ENCODE data around the gene RRP1B. TPM values are rescaled to one million over a fixed set of nuclear protein-coding genes. Genes with fewer than 3 reads are reported as not detected.

The RRP1B gene
- total RNA-seq, 1 experiment from 2014 or later = 30.6 TPM

DNA sequence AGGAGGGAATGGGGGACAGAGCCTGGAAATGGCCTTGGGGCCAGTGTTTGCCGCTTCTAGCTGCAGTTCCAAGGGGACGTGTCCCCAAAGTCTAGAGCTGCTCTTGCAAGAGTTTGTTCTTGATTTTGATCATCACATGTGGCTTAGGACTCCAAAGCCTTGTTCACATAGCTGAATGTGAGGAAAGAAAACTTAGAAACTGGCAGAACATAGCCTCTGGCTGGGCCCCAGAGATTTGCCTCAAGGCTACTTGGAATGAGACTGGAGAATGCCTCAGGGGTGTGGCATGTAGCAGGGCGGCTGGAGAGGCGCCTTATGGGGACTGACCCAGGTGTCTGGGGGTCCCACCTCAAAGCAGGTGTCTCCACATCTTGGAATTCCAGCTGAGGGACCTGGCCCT is 61.8 kb downstream of the RRP1B start:
- no peak for DNase-seq
- Histone ChIP-seq H3K9me3 (ENCODE audit: low read length) (no peaks in the 10 kb centered on the region), H3K79me2 (ENCODE audit: low read length) (peaks cover 55% of the 10 kb centered on the region), H3K9me2 (replicated peaks; ENCODE audit: insufficient read depth, low read length) (no peaks in the 10 kb centered on the region), H2AFZ (ENCODE audit: low read length) (no peak overlapping the region), H3K4me2 (ENCODE audit: low read depth, low read length, poor library complexity, severe bottlenecking) (peak overlapping the region; percentile 86), H3K4me1 (ENCODE audit: low read length) (peaks cover 74% of the 10 kb centered on the region), H4K20me1 (ENCODE audit: insufficient read depth, low read depth, low read length) (peaks cover 28% of the 10 kb centered on the region), H3K36me3 (ENCODE audit: insufficient read depth, low read length) (peaks cover 8% of the 10 kb centered on the region; the same call in 1 of the 2 replicates), H3K27ac (ENCODE audit: low read length) (no peak overlapping the region), H3K9ac (ENCODE audit: low read length) (peak overlapping the region; percentile 90; the same call in 1 of the 2 replicates), H3K27me3 (ENCODE audit: low read length) (no peaks in the 10 kb centered on the region), H3K4me3 (ENCODE audit: low read length) (peak overlapping the region; percentile 88; the same call in 1 of the 2 replicates)

DNA sequence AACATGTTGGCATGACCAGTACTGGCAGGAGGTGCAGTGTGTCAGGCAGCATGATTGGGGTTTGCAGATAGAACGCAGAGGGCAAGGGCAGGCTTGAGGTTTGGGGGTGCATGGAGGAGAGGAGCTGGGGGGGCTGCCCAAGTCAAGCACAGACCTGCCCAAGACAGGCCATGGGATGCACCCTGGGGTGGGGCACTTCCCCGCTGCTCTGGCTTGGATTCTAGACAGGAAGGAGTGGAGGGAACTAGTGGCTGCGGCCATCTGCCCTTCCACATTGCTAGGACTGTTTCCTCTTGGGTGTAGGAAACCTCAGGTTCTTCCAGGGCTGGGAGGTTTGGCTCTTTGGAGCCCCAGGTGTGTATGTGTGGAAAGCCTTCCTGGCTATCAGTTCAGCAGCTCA is 62.6 kb downstream of the RRP1B start:
- no peak overlapping the region for H3K4me2 ChIP-seq (ENCODE audit: low read depth, low read length, poor library complexity, severe bottlenecking)

DNA sequence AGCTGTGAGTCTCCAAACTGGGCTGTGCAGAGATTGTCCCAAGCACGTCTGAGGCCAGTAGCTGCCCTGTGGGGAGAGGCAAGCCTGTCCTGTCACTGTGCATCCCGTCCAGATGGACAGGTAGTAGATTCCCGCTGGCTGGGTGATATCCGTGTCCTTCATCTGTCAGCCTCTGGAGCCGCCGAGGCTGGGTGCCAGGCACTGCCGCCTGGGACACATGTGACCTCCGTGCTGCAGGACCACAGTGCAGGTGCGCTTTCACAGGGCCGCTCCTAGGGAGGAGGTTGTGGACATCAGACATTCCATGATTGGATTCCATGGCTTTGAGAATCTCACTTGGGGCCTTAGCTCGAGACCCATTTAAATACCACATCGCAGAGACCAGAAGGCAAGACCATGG is 64.3 kb downstream of the RRP1B start:
- H3K79me2 ChIP-seq (ENCODE audit: low read length) = peaks cover 77% of the 10 kb centered on the region
- H3K9me2 ChIP-seq (replicated peaks; ENCODE audit: insufficient read depth, low read length) = no peaks in the 10 kb centered on the region
- H3K27me3 ChIP-seq (ENCODE audit: low read length) = no peaks in the 10 kb centered on the region
- peaks cover 74% of the 10 kb centered on the region for H3K4me1 ChIP-seq (ENCODE audit: low read length)
- no peaks in the 10 kb centered on the region for H3K9me3 ChIP-seq (ENCODE audit: low read length)
- no peak for DNase-seq
- H4K20me1 ChIP-seq (ENCODE audit: insufficient read depth, low read depth, low read length) = peaks cover 28% of the 10 kb centered on the region
- peak overlapping the region; percentile 49 for H3K4me2 ChIP-seq (ENCODE audit: low read depth, low read length, poor library complexity, severe bottlenecking)
- no peak overlapping the region for H3K9ac ChIP-seq (ENCODE audit: low read length)
- H3K4me3 ChIP-seq (ENCODE audit: low read length) = no peak overlapping the region
- peaks cover 8% of the 10 kb centered on the region; the same call in 1 of the 2 replicates for H3K36me3 ChIP-seq (ENCODE audit: insufficient read depth, low read length)
- peak overlapping the region; percentile 72; the same call in 1 of the 2 replicates for H3K27ac ChIP-seq (ENCODE audit: low read length)
- no peak overlapping the region for H2AFZ ChIP-seq (ENCODE audit: low read length)

More for the DNA sequence above, 62.6 kb downstream of the RRP1B start:
- Histone ChIP-seq H2AFZ (ENCODE audit: low read length) (no peak overlapping the region), H3K27ac (ENCODE audit: low read length) (no peak overlapping the region), H4K20me1 (ENCODE audit: insufficient read depth, low read depth, low read length) (peaks cover 28% of the 10 kb centered on the region), H3K9ac (ENCODE audit: low read length) (no peak overlapping the region), H3K9me2 (replicated peaks; ENCODE audit: insufficient read depth, low read length) (no peaks in the 10 kb centered on the region), H3K4me3 (ENCODE audit: low read length) (no peak overlapping the region), H3K27me3 (ENCODE audit: low read length) (no peaks in the 10 kb centered on the region), H3K36me3 (ENCODE audit: insufficient read depth, low read length) (peaks cover 8% of the 10 kb centered on the region; the same call in 1 of the 2 replicates), H3K79me2 (ENCODE audit: low read length) (peaks cover 60% of the 10 kb centered on the region), H3K4me1 (ENCODE audit: low read length) (peaks cover 69% of the 10 kb centered on the region), H3K9me3 (ENCODE audit: low read length) (no peaks in the 10 kb centered on the region)
- DNase-seq = no peak

DNA sequence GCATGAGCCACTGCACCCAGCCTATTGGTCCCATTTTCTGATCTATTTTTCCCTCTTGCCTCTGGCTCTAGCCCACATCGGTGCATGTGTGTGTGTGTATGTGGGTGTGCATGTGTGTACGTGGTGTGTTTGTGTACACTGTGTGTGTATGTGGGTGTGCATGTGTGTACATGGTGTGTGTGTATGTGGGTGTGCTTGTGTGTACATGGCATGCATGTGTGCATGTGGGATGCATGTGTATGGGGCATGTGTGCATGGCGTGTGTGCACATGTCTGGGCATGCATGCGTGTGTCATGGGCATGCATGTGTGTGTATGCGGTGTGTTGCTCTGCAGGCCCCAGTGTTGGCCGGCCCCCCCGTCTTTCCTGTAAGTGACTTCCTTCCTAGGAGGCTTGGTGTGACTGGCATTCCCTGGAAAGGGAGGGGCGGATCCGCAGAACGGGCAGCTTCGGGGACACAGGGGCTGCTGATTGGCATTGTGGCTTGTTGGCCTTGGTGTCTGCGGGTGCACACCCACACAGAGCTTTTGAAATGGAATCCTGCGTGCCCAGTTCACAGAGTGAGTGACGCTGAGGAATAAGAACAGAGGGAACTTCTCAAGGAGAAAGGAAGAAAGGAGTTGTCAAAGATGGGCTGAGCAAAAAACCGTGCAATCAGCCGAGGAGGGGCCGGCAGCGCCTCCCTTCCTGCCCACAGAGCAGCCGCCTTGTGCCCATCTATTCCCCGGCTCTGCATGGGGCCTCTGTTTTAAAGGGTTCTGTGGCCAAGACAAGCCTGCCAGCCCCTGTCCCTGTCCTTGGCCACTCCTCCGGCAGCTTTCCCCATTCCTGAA is 67.5 kb downstream of the RRP1B start:
- H3K4me2 ChIP-seq (ENCODE audit: low read depth, low read length, poor library complexity, severe bottlenecking) = no peak overlapping the region
- peaks cover 5% of the 10 kb centered on the region; the same call in 1 of the 2 replicates for H4K20me1 ChIP-seq (ENCODE audit: insufficient read depth, low read depth, low read length)
- peaks cover 61% of the 10 kb centered on the region for H3K4me1 ChIP-seq (ENCODE audit: low read length)
- H3K79me2 ChIP-seq (ENCODE audit: low read length) = peaks cover 78% of the 10 kb centered on the region
- H3K9me3 ChIP-seq (ENCODE audit: low read length) = no peaks in the 10 kb centered on the region
- H3K27ac ChIP-seq (ENCODE audit: low read length) = 0 out of 2 replicates have a peak overlapping the region, but pooled peaks have one; percentile 73
- H3K9me2 ChIP-seq (replicated peaks; ENCODE audit: insufficient read depth, low read length) = no peaks in the 10 kb centered on the region
- H3K27me3 ChIP-seq (ENCODE audit: low read length) = no peaks in the 10 kb centered on the region
- H2AFZ ChIP-seq (ENCODE audit: low read length) = no peak overlapping the region
- peak overlapping the region; percentile 93 for H3K9ac ChIP-seq (ENCODE audit: low read length)
- DNase-seq = no peak
- H3K4me3 ChIP-seq (ENCODE audit: low read length) = peak overlapping the region; percentile 90; the same call in 1 of the 2 replicates
- peaks cover 8% of the 10 kb centered on the region; the same call in 1 of the 2 replicates for H3K36me3 ChIP-seq (ENCODE audit: insufficient read depth, low read length)

DNA sequence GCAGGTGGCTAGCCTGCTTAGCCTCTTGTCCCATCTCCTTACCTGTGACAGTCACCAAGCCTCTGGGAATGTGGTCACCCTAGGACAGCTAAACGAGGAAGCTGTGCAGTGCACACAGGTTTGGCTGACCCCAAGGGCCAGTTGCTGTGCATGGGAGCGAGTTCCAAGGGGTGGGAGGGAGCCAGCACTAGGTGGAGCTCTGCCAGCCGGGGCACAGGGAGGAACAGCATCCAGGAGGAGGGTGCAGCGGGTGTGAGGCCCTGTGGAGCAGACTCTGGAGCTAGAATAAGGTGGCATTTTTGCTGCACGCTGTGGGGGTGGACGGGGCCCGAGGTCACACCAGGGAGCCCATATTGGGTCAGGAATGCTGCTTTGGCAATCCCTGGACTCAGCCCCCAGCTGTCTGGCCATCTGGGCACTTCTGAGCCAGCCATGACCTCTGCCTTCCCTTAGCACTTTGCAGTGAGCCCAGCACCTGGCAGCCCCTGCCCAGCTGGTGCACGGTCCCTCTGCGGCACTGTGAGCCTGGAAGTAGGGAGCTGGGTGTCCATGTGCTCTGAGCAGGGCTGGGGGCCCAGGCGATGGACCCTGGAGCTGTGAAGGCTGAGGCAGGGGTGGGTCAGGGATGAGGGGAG is 68.3 kb downstream of the RRP1B start:
- Histone ChIP-seq H3K36me3 (ENCODE audit: insufficient read depth, low read length) (peaks cover 8% of the 10 kb centered on the region; the same call in 1 of the 2 replicates), H3K4me2 (ENCODE audit: low read depth, low read length, poor library complexity, severe bottlenecking) (peak overlapping the region; percentile 94), H3K9me2 (replicated peaks; ENCODE audit: insufficient read depth, low read length) (no peaks in the 10 kb centered on the region), H3K27ac (ENCODE audit: low read length) (peak overlapping the region; percentile 73), H3K27me3 (ENCODE audit: low read length) (no peaks in the 10 kb centered on the region), H3K4me1 (ENCODE audit: low read length) (peaks cover 56% of the 10 kb centered on the region), H4K20me1 (ENCODE audit: insufficient read depth, low read depth, low read length) (0 out of 2 replicates have a peak, but pooled peaks cover 5% of the 10 kb centered on the region), H3K79me2 (ENCODE audit: low read length) (peaks cover 77% of the 10 kb centered on the region), H3K9me3 (ENCODE audit: low read length) (no peaks in the 10 kb centered on the region), H2AFZ (ENCODE audit: low read length) (no peak overlapping the region), H3K9ac (ENCODE audit: low read length) (peak overlapping the region; percentile 93), H3K4me3 (ENCODE audit: low read length) (peak overlapping the region; percentile 90)
- no peak for DNase-seq

DNA sequence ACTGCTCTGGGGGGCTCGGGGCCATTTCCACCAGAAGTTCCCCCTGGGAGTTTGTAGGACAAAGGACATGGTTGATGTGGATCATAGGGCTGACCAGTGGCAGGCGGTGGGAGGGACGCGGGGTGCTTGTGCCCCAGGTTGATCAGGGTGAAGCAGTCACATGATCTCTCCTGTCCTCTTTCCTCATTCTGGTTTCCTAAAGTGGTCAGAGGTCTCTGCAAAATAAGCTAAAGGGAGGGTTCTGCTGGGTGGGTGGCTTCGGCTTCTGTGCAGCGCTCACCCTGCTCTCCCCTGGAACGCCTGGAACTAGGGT is 68.8 kb downstream of the RRP1B start:
- peak; percentile 49 for DNase-seq
- no peaks in the 10 kb centered on the region for H3K9me2 ChIP-seq (replicated peaks; ENCODE audit: insufficient read depth, low read length)
- peaks cover 56% of the 10 kb centered on the region for H3K4me1 ChIP-seq (ENCODE audit: low read length)
- H3K4me3 ChIP-seq (ENCODE audit: low read length) = peak overlapping the region; percentile 90
- H4K20me1 ChIP-seq (ENCODE audit: insufficient read depth, low read depth, low read length) = 0 out of 2 replicates have a peak, but pooled peaks cover 5% of the 10 kb centered on the region
- peak overlapping the region; percentile 42; the same call in 1 of the 2 replicates for H2AFZ ChIP-seq (ENCODE audit: low read length)
- H3K36me3 ChIP-seq (ENCODE audit: insufficient read depth, low read length) = peaks cover 8% of the 10 kb centered on the region; the same call in 1 of the 2 replicates
- H3K9ac ChIP-seq (ENCODE audit: low read length) = peak overlapping the region; percentile 93
- H3K79me2 ChIP-seq (ENCODE audit: low read length) = peaks cover 76% of the 10 kb centered on the region
- H3K4me2 ChIP-seq (ENCODE audit: low read depth, low read length, poor library complexity, severe bottlenecking) = peak overlapping the region; percentile 94
- H3K27me3 ChIP-seq (ENCODE audit: low read length) = no peaks in the 10 kb centered on the region
- no peaks in the 10 kb centered on the region for H3K9me3 ChIP-seq (ENCODE audit: low read length)
- peak overlapping the region; percentile 73 for H3K27ac ChIP-seq (ENCODE audit: low read length)

DNA sequence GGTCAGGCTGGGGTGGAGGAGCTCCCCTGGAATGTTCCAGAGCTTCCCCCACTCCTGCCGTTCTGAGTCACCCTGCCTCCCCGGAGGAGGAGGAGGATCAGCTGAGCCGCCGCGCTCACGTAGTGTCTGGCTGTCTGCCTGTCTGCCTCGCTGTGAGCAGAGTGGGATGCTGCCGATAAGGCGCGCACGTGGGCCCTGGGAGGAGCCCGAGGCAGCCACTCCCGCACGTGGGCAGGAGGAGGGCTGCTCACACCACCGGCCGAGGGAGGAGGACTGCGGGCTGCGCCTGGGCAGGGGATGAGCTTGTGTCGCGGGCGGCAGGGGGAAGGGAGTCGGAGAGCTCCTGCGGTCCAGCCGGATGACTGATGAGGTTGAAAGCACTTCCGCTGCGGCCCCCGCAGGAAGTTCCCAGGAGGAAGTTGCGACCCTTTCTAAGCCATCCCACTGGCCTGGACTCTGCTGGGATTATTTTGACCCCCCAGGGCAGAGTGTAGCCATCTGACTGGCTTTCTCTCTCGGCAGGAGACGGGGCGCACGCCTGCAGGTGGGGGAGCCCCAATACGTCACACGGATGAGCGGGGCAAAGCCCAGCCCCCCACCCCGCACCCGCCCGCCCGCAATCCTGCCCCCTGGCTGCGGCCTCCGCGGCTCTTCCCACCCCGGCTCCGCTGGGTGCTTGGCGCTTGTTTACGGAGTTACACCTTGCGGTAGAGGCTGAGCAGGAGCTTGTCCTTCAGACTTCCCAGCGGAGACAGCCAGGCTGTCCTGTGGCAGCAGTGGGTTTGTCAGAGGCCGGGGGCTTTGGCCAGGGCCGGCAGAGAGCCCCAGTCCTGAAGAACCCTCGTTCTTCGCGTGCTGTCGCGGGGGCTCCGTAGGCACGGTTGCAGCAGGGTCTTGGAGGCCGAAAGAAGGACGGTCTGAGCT is 69.4 kb downstream of the RRP1B start:
- peak overlapping the region; percentile 93 for H3K9ac ChIP-seq (ENCODE audit: low read length)
- no peaks in the 10 kb centered on the region for H3K27me3 ChIP-seq (ENCODE audit: low read length)
- peaks cover 49% of the 10 kb centered on the region for H3K4me1 ChIP-seq (ENCODE audit: low read length)
- DNase-seq = peak; percentile 92
- H3K36me3 ChIP-seq (ENCODE audit: insufficient read depth, low read length) = peaks cover 4% of the 10 kb centered on the region; the same call in 1 of the 2 replicates
- H3K4me3 ChIP-seq (ENCODE audit: low read length) = peak overlapping the region; percentile 90
- 0 out of 2 replicates have a peak, but pooled peaks cover 1% of the 10 kb centered on the region for H4K20me1 ChIP-seq (ENCODE audit: insufficient read depth, low read depth, low read length)
- no peaks in the 10 kb centered on the region for H3K9me2 ChIP-seq (replicated peaks; ENCODE audit: insufficient read depth, low read length)
- H3K79me2 ChIP-seq (ENCODE audit: low read length) = peaks cover 77% of the 10 kb centered on the region
- H3K27ac ChIP-seq (ENCODE audit: low read length) = peak overlapping the region; percentile 73
- no peaks in the 10 kb centered on the region for H3K9me3 ChIP-seq (ENCODE audit: low read length)
- H2AFZ ChIP-seq (ENCODE audit: low read length) = peak overlapping the region; percentile 42; the same call in 1 of the 2 replicates
- peak overlapping the region; percentile 94 for H3K4me2 ChIP-seq (ENCODE audit: low read depth, low read length, poor library complexity, severe bottlenecking)
